Measurements from ENCODE around the gene CAP2.
"Not testable (repeated sequence)": the region's sequence is repeated elsewhere in the genome, so short reads cannot be mapped to it uniquely, and the experiment has no call there.

CAP2 gene

DNA sequence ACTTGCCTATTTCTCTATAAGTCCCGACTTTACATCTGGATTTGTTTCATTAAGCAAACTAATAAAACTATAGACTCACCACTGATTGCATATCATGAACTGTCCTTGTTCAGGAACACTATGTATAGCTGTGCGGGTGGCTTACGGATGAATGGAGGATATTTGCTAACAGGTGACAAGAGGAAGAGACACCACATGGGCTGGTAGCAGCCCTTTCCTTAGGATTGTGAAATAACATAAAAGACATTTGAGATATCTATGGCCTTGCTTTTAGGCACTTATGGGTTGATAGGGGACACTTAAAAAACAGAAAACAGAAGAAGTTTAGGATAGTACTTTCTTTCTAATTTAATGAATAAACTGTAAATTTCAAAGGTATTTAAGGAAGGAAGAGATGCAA lies 5.0 kb upstream of the CAP2 start:
- no peaks in the 10 kb centered on the region for H3K36me3 Mint-ChIP-seq
- no peak overlapping the region for H3K27ac Mint-ChIP-seq
- H3K4me3 Mint-ChIP-seq: no peak overlapping the region
- peaks cover 4% of the 10 kb centered on the region for H3K4me1 Mint-ChIP-seq (ENCODE audit: low read depth)
- no peaks in the 10 kb centered on the region for H3K9me3 Mint-ChIP-seq (ENCODE audit: low read depth)
- peaks cover 31% of the 10 kb centered on the region for H3K27me3 Mint-ChIP-seq

DNA sequence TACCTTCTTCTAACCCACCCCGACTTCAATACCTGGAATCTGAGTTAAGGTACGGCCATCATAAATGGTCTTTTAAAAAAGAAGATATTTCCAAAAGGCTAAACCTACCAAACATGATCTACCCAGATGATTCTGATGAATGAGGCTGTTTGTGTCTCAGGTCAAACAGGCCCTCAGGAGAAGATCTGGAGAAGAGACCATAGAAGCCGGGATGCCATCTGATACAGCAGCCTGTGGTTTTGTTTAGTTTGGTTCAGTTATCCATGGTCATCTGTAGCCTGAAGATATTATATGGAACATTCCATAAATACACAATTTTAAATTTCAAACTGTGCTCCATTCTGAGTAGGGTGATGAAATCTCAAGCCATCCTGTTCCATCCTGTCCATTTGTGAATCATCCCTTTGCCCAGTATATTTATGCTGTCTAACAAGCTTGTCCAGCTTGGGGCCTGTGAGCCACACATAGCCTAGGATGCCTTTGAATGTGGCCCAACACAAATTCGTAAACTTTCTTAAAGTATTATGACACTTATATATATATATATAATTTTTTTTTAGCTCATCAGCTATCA lies 4.0 kb upstream of the CAP2 start:
- Mint-ChIP-seq H3K4me3 (no peak overlapping the region), H3K27me3 (peaks cover 34% of the 10 kb centered on the region), H3K27ac (no peak overlapping the region), H3K36me3 (no peaks in the 10 kb centered on the region), H3K9me3 (ENCODE audit: low read depth) (no peaks in the 10 kb centered on the region), H3K4me1 (ENCODE audit: low read depth) (peaks cover 8% of the 10 kb centered on the region)

DNA sequence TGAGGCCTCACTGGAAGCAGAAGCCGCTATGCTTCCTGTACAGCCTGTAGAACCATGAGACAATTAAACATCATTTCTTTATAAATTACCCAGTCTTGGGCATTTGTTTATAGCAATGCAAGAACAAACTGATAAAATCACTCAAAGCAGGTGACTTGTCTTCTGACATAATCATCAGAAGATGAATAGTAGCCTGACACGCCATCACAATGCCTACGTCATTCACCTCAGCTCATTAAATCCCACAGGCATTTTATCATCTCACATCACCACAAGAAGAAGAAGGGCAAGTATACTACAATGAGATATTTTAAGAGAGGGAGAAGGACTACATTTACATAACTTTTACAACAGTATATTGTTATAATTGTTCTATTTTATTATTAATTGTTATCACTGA lies 3.1 kb upstream of the CAP2 start:
- no peaks in the 10 kb centered on the region for H3K36me3 Mint-ChIP-seq
- H3K27ac Mint-ChIP-seq: no peak overlapping the region
- no peak overlapping the region for H3K4me3 Mint-ChIP-seq
- H3K4me1 Mint-ChIP-seq (ENCODE audit: low read depth): peaks cover 8% of the 10 kb centered on the region
- peaks cover 43% of the 10 kb centered on the region for H3K27me3 Mint-ChIP-seq
- H3K9me3 Mint-ChIP-seq (ENCODE audit: low read depth): no peaks in the 10 kb centered on the region

DNA sequence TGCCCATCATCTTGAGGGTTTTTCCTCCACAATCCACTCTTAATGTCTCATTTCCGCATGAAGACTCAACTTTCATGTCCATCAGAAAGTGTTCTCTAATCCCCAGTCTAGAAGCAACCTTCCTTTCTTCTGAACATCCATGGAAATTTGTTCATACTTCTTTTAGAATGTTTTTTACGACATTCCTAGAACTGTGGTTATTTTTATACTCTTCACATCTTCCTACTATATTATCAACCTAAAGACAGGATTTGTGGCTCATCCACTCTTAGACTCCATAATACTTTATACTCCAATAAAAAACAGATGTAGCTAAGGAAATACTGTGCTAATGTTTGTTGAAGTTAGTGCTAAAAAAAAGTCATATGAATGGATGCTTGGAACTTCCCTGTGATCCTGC lies 1.4 kb upstream of the CAP2 start:
- Mint-ChIP-seq H3K27ac (no peak overlapping the region), H3K9me3 (ENCODE audit: low read depth) (peaks cover 5% of the 10 kb centered on the region), H3K36me3 (no peaks in the 10 kb centered on the region), H3K4me3 (no peak overlapping the region), H3K27me3 (peaks cover 50% of the 10 kb centered on the region), H3K4me1 (ENCODE audit: low read depth) (peaks cover 8% of the 10 kb centered on the region)

DNA sequence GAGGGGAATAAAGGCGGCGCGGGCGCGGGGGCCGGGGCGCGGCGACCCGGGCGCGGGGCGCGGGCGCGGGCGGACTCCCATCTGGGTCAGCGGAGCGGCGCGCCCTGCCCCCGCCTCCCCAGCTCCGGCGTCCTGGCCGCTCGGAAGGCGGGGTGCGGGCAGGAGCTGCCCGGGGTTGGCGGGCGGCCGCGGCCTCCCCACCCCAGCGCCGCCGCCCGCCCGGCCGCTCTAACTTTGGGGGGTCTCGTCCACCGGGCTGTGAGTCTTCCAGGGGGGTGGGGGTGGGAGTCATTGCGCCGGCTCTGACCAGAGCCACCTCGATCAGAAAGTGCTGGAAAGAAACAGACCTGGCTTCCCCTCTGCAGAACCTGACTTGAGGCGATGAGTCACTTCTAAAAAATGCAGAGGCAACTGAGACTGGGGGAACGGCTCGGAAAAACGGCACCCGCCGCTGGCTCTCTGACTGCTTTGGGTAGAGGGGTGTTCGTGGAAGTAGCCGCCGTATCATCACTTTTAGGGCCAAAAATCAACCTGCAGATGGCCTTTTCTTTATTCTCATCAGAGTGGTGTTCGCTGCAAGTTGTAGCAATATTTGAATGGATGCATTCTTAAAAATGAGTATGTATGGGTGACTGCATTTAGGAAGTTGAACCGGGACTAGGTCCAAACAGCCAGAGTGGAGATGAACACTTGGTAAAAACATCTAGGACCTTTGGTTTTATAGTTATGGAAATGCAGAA lies 667 bp downstream of the CAP2 start:
- peaks cover 8% of the 10 kb centered on the region for H3K4me1 Mint-ChIP-seq (ENCODE audit: low read depth)
- H3K36me3 Mint-ChIP-seq: no peaks in the 10 kb centered on the region
- peaks cover 5% of the 10 kb centered on the region for H3K9me3 Mint-ChIP-seq (ENCODE audit: low read depth)
- H3K4me3 Mint-ChIP-seq: peak overlapping the region; percentile 78
- H3K27me3 Mint-ChIP-seq: peaks cover 52% of the 10 kb centered on the region
- no peak overlapping the region for H3K27ac Mint-ChIP-seq

DNA sequence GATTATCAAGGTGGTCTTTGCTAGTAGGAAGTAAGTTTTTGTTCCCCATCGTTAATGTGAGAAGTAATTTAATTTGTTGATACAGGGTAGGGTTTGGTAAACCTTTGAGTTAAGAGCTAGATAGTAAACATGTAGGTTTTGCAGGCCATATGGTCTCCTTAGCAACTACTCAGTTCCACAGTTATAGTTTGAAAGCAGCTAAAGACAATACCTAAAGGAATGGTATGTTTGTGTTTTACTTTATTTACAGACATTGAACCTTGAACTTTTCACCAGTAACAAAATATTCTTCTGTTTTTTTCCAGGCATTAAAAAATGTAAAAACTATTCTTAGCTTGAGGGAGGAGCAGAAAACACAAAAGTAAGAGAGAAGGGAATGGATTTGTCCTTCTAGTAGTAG lies 1.7 kb downstream of the CAP2 start:
- H3K27ac Mint-ChIP-seq: no peak overlapping the region
- H3K9me3 Mint-ChIP-seq (ENCODE audit: low read depth): peaks cover 5% of the 10 kb centered on the region
- H3K4me1 Mint-ChIP-seq (ENCODE audit: low read depth): peaks cover 8% of the 10 kb centered on the region
- peaks cover 53% of the 10 kb centered on the region for H3K27me3 Mint-ChIP-seq
- H3K4me3 Mint-ChIP-seq: no peak overlapping the region
- H3K36me3 Mint-ChIP-seq: no peaks in the 10 kb centered on the region

DNA sequence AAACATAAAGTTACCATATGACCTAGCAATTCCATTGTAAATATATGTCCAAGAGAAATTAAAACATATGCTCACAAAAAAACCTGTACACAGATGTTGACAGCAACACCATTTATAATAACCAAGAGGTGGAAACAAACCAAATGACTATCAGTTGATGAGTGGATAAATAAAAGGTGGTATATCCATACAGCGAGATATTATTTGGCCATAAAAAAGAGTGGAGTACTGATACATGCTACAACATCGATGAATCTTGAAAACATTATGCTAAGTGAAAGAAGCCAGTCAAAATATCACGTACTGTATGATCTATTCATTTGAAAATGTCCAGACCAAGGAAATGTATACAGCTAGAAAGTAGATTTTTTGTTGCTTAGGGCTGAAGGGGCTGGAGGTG lies 2.9 kb downstream of the CAP2 start:
- no peak overlapping the region for H3K27ac Mint-ChIP-seq
- H3K36me3 Mint-ChIP-seq: no peaks in the 10 kb centered on the region
- peaks cover 48% of the 10 kb centered on the region for H3K27me3 Mint-ChIP-seq
- peaks cover 5% of the 10 kb centered on the region for H3K9me3 Mint-ChIP-seq (ENCODE audit: low read depth)
- H3K4me3 Mint-ChIP-seq: no peak overlapping the region
- peaks cover 8% of the 10 kb centered on the region for H3K4me1 Mint-ChIP-seq (ENCODE audit: low read depth)

DNA sequence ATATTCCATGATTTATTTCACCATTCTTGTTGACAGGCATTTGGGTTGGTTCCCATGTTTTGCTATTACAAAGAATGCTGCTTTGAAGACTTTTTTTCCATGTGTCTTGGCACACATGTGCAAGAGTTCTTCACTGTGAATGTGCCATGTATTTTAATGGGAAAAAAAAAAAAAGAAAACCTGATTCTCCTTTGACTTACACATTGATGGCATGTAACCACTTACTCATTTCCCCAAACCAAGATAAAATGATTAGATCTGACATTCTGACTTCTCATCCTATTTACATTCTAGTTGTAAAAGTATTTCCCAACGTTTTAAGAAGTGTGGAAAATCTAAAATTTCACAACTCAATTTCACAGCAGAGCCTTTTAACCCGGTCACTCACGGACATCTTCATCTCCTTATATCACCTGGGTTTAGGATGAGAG lies 4.4 kb downstream of the CAP2 start:
- Mint-ChIP-seq H3K36me3 (no peaks in the 10 kb centered on the region), H3K4me1 (ENCODE audit: low read depth) (peaks cover 8% of the 10 kb centered on the region), H3K27ac (no peak overlapping the region), H3K27me3 (peaks cover 39% of the 10 kb centered on the region), H3K4me3 (no peak overlapping the region), H3K9me3 (ENCODE audit: low read depth) (peaks cover 5% of the 10 kb centered on the region)

DNA sequence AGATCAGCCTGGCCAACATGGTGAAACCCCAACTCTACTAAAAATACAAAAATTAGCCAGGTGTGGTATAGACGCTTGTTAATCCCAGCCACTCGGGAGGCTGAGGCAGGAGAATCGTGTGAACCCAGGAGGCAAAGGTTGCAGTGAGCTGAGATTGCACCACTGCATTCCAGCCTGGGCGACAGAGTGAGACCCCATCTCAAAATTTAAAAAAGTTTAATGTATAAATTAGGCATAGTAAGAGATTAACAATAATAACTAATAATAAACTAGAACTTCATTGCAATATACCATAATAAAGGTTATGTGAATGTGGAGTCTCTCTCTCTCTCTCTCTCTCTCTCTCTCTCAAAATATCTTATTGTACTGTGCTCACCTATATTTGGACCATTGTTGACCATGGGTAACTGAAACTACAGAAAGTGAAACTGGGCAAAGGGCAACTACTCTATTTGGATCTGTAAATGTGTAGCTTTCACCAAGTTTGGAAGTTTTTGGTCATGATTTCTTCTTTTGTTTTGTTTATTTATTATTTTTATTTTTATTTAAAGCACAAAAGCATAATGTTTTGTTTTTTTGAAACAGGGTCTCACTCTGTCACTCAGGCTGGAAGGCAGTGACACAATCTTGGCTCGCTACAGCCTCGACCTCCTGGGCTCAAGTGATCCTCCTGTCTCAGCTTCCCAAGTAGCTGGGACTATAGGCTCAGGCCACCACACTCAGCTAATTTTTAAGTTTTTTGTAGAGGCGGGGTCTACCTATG lies 12.0 kb downstream of the CAP2 start:
- not testable (repeated sequence) for H3K4me3 Mint-ChIP-seq; H3K4me1 Mint-ChIP-seq (ENCODE audit: low read depth); H3K9me3 Mint-ChIP-seq (ENCODE audit: low read depth); H3K36me3 Mint-ChIP-seq; H3K27me3 Mint-ChIP-seq; H3K27ac Mint-ChIP-seq

DNA sequence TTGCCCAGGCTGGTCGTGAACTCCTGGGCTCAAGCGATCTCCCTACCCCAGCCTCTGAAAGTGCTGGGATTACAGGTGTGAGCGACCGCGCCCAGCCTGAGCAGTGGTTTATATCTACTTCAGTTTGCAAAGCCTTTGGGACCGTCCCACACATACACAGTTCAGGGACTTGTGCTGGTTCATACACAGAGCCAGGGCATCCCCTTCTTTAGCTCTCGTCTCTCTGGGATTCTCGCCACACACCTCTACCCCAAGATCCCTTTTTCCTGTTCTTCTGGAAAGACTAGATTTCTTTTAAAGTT lies 12.5 kb downstream of the CAP2 start:
- Mint-ChIP-seq H3K27ac (no peak overlapping the region), H3K4me1 (ENCODE audit: low read depth) (no peaks in the 10 kb centered on the region), H3K27me3 (peaks cover 2% of the 10 kb centered on the region), H3K4me3 (no peak overlapping the region), H3K36me3 (no peaks in the 10 kb centered on the region), H3K9me3 (ENCODE audit: low read depth) (peaks cover 3% of the 10 kb centered on the region)

DNA sequence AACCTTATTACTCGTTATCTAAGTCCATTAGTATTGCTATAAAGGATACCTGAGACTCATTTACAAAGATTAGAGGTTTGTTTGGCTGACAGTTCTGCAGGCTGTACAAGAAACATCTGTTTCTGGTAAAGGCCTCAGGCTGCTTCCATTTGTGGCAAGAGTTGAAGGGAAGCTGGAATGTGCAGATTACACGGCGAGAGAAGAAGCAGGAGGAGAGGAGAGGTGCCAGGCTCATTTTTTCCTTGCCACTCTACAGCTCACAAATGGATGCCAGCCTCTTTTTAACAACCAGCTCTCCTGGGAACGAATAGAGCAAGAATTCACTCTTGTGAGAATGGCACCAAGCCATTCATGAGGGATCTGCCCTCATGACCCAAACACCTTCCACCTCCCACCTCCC lies 14.7 kb downstream of the CAP2 start:
- Mint-ChIP-seq H3K36me3 (no peaks in the 10 kb centered on the region), H3K27me3 (peaks cover 1% of the 10 kb centered on the region), H3K4me3 (no peak overlapping the region), H3K27ac (no peak overlapping the region), H3K9me3 (ENCODE audit: low read depth) (peaks cover 3% of the 10 kb centered on the region), H3K4me1 (ENCODE audit: low read depth) (no peaks in the 10 kb centered on the region)

DNA sequence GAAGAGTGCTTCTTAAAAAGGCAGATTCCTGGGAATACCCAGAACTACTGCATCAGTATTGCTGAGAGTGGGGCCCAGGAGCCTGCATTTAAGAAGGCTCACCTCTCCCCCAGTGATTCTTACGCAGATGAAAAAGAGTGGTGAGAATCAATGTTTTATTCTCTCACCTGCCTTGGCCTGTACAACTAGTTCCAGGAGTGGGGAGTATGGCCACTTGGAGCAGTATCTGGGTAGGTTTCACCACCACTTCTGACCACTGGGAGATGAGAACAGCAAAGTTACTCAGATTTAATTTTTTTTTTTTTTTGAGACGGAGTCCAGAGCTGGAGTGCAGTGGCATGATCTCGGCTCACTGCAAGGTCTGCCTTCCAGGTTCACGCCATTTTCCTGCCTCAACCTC lies 16.9 kb downstream of the CAP2 start:
- Mint-ChIP-seq H3K4me1 (ENCODE audit: low read depth) (no peaks in the 10 kb centered on the region), H3K4me3 (no peak overlapping the region), H3K27ac (no peak overlapping the region), H3K36me3 (no peaks in the 10 kb centered on the region), H3K9me3 (ENCODE audit: low read depth) (peaks cover 3% of the 10 kb centered on the region), H3K27me3 (peaks cover 1% of the 10 kb centered on the region)

DNA sequence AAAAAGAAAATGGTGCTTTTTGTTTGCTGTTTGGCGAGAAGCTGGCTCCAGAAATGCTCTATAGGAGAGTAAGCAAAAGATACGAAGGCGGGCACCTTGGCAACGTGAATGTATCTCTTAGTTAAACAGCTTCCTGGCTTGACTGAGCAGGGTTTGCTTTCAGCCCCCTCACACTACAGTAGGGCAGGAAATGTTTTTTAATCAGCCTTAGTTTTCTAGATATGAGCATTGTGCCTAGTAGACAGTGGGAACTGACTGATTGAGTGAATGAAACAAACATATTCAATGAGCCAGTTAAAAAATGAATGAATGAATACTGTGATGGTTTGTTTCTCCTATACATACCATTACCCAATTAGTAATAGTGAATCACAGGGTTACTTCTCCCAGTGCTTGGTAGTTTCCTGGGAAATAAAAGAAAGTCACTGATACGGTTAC lies 19.9 kb downstream of the CAP2 start:
- no peaks in the 10 kb centered on the region for H3K36me3 Mint-ChIP-seq
- H3K9me3 Mint-ChIP-seq (ENCODE audit: low read depth): no peaks in the 10 kb centered on the region
- H3K27me3 Mint-ChIP-seq: peaks cover 5% of the 10 kb centered on the region
- H3K27ac Mint-ChIP-seq: no peak overlapping the region
- H3K4me3 Mint-ChIP-seq: no peak overlapping the region
- H3K4me1 Mint-ChIP-seq (ENCODE audit: low read depth): no peaks in the 10 kb centered on the region

DNA sequence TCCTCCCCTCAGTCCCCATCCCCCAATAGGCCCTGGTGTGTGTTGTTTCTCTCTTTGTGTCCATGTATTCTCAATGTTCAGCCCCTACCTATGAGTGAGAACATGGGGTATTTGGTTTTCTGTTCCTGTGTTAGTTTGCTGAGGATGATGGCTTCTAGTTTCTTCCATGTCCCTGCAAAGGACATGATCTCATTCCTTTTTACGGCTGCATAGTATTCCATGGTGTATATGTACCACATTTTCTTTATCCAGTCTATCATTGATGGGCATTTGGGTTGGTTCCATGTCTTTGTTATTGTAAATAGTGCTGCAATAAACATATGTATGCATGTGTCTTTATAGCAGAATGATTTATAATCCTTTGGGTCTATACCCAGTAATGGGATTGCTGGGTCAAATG lies 21.0 kb downstream of the CAP2 start:
- not testable (repeated sequence) for H3K27me3 Mint-ChIP-seq; H3K4me3 Mint-ChIP-seq; H3K9me3 Mint-ChIP-seq (ENCODE audit: low read depth); H3K4me1 Mint-ChIP-seq (ENCODE audit: low read depth); H3K36me3 Mint-ChIP-seq; H3K27ac Mint-ChIP-seq

DNA sequence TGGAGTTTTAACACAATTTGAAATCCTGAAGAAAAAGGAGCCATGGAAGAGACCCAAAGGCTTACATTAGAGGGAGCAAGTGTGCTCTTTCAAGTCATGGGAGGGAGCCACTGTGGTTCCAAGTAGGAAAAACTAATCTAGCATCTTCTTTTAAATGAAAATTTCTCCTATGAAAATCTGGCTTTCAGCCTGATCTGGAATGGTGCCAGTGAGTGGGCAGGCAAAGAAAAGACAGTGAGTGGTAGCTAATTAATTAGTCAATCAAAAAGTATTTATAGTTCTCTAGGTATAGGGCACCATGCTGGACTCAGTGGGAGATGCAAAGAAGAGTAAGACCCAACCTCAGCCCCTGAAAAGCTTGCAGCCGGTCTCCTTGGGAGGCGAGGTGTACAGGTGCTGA lies 21.9 kb downstream of the CAP2 start:
- H3K4me3 Mint-ChIP-seq: no peak overlapping the region
- no peaks in the 10 kb centered on the region for H3K4me1 Mint-ChIP-seq (ENCODE audit: low read depth)
- peaks cover 5% of the 10 kb centered on the region for H3K27me3 Mint-ChIP-seq
- no peaks in the 10 kb centered on the region for H3K36me3 Mint-ChIP-seq
- no peak overlapping the region for H3K27ac Mint-ChIP-seq
- no peaks in the 10 kb centered on the region for H3K9me3 Mint-ChIP-seq (ENCODE audit: low read depth)

DNA sequence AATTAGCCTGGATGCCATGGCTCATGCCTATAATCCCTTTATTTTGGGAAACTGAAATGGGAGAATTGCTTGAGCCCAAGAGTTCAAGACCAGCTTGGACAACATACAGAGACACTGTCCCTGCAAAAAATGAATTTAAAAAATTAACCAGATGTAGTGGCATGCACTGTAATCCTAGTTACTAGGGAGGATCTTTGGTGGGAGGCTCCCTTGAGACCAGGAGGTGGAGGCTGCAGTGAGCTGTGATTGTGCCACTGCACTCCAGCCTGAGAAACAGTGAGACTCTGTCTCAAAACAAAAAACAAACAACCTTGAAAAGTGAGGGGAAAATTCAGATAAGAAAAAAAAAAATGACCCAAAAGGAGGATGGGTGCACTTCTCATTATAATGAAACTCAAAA lies 23.4 kb downstream of the CAP2 start:
- peaks cover 4% of the 10 kb centered on the region for H3K27me3 Mint-ChIP-seq
- no peak overlapping the region for H3K4me3 Mint-ChIP-seq
- H3K36me3 Mint-ChIP-seq: no peaks in the 10 kb centered on the region
- no peak overlapping the region for H3K27ac Mint-ChIP-seq
- no peaks in the 10 kb centered on the region for H3K4me1 Mint-ChIP-seq (ENCODE audit: low read depth)
- H3K9me3 Mint-ChIP-seq (ENCODE audit: low read depth): no peaks in the 10 kb centered on the region

Measured in activated naive CD8-positive, alpha-beta T cell (primary cell).